ENCODE data around the gene IQCH.
"Not testable (repeated sequence)": the region's sequence is repeated elsewhere in the genome, so short reads cannot be mapped to it uniquely, and the experiment has no call there.

DNA sequence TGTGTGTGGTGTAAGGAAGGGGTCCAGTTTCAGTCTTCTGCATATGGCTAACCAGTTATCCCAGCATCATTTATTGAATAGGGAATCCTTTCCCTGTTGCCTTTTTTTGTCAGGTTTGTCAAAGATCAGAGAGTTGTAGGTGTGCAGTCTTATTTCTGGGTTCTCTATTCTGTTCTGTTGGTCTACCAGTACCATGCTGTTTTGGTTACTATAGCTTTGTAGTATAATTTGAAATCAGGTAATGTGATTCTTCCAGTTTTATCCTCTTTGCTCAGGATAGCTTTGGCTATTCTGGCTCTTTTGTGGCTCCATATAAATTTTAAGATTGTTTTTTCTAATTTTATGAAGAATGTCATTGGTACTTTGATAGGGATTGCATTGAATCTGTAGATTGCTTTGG lies 31.0 kb downstream of the IQCH start:
- TF ChIP-seq, protein P1, sequence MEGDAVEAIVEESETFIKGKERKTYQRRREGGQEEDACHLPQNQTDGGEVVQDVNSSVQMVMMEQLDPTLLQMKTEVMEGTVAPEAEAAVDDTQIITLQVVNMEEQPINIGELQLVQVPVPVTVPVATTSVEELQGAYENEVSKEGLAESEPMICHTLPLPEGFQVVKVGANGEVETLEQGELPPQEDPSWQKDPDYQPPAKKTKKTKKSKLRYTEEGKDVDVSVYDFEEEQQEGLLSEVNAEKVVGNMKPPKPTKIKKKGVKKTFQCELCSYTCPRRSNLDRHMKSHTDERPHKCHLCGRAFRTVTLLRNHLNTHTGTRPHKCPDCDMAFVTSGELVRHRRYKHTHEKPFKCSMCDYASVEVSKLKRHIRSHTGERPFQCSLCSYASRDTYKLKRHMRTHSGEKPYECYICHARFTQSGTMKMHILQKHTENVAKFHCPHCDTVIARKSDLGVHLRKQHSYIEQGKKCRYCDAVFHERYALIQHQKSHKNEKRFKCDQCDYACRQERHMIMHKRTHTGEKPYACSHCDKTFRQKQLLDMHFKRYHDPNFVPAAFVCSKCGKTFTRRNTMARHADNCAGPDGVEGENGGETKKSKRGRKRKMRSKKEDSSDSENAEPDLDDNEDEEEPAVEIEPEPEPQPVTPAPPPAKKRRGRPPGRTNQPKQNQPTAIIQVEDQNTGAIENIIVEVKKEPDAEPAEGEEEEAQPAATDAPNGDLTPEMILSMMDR (IDR thresholded peaks at IDR 0.05), result not testable (repeated sequence)
- TF ChIP-seq POLR2A (IDR thresholded peaks at IDR 0.05), result not testable (repeated sequence)
